Neuronal stem cell (in vitro differentiated cells): Measurements from ENCODE around the gene CD84.

Experiments
- DNase-seq: peaks from one replicate; pipeline ENCODE4 v3.0.0-alpha.2; 2013; ENCODE audit warnings: low spot score
- H2AFZ ChIP-seq: one replicate; pipeline ENCODE4 v1.6.1; 2013; ENCODE audit warnings: mild to moderate bottlenecking, low read length, inconsistent platforms
- H2AK5ac ChIP-seq: 2 replicates; pipeline ENCODE4 v1.6.1; 2013; ENCODE audit warnings: low read depth, mild to moderate bottlenecking, inconsistent platforms, low read length, moderate library complexity, mixed read lengths
- H2BK120ac ChIP-seq: 2 replicates; pipeline ENCODE4 v1.6.1; 2013; ENCODE audit warnings: low read depth, mild to moderate bottlenecking, inconsistent platforms, low read length, moderate library complexity, mixed read lengths
- H2BK12ac ChIP-seq: one replicate; pipeline ENCODE4 v1.6.1; 2013; ENCODE audit warnings: low read length, inconsistent platforms
- H2BK15ac ChIP-seq: 2 replicates; pipeline ENCODE4 v1.6.1; 2013; ENCODE audit warnings: mild to moderate bottlenecking, low read length, inconsistent platforms, mixed read lengths
- H2BK5ac ChIP-seq: one replicate; pipeline ENCODE4 v1.6.1; 2013; ENCODE audit warnings: inconsistent platforms, mild to moderate bottlenecking, low read length, moderate library complexity
- H3K14ac ChIP-seq: one replicate; pipeline ENCODE4 v1.6.1; 2013; ENCODE audit warnings: low read length, inconsistent platforms
- H3K18ac ChIP-seq: 2 replicates; pipeline ENCODE4 v1.6.1; 2013; ENCODE audit warnings: low read length, inconsistent platforms
- H3K23ac ChIP-seq: 2 replicates; pipeline ENCODE4 v1.6.1; 2013; ENCODE audit warnings: low read depth, mild to moderate bottlenecking, mixed read lengths, low read length, inconsistent platforms; ENCODE audit not compliant: poor library complexity
- H3K27ac ChIP-seq: replicated peaks from 3 replicates; pipeline ENCODE4 v1.5.1; 2013; ENCODE audit warnings: low read length, inconsistent platforms
- H3K27me3 ChIP-seq, 3 experiments: 2 replicates each; pipeline ENCODE4 v1.6.1; 2013; ENCODE audit warnings: low read length in 3 of 3, mild to moderate bottlenecking in 2 of 3, inconsistent platforms in 1 of 3, low read depth in 1 of 3, mixed read lengths in 1 of 3, moderate library complexity in 1 of 3; ENCODE audit not compliant: control insufficient read depth in 3 of 3, insufficient read depth in 3 of 3
- H3K36me3 ChIP-seq, 2 donors: replicated peaks in 1 of 2; 2 replicates each; pipeline ENCODE4 v1.6.1; 2013; ENCODE audit warnings: low read length in 2 of 2; ENCODE audit not compliant: control insufficient read depth in 2 of 2, insufficient read depth in 2 of 2
- H3K4ac ChIP-seq: 2 replicates; pipeline ENCODE4 v1.6.1; 2013; ENCODE audit warnings: inconsistent platforms, mild to moderate bottlenecking, low read length, moderate library complexity
- H3K4me1 ChIP-seq, 2 donors: 1 replicate in 1 of 2; 2 replicates in 1 of 2; pipeline ENCODE4 v1.6.1; 2013; ENCODE audit warnings: low read length in 2 of 2, low read depth in 1 of 2; ENCODE audit not compliant: control insufficient read depth in 2 of 2, insufficient read depth in 1 of 2
- H3K4me2 ChIP-seq: one replicate; pipeline ENCODE4 v1.6.1; 2013; ENCODE audit warnings: mild to moderate bottlenecking, low read length, inconsistent platforms; ENCODE audit not compliant: insufficient read depth, poor library complexity, severe bottlenecking
- H3K4me3 ChIP-seq, 2 donors: 2 replicates each; pipeline ENCODE4 v1.5.1; 2013; ENCODE audit warnings: low read length in 2 of 2, mild to moderate bottlenecking in 2 of 2, inconsistent platforms in 1 of 2, moderate library complexity in 1 of 2
- H3K79me1 ChIP-seq: one replicate; pipeline ENCODE4 v1.6.1; 2013; ENCODE audit warnings: low read depth, mild to moderate bottlenecking, inconsistent platforms, low read length, moderate library complexity
- H3K9ac ChIP-seq: one replicate; pipeline ENCODE4 v1.6.1; 2013; ENCODE audit warnings: mild to moderate bottlenecking, low read depth, low read length, inconsistent platforms; ENCODE audit not compliant: poor library complexity
- H3K9me3 ChIP-seq, 2 donors: replicated peaks in 1 of 2; 2 replicates each; pipeline versions ENCODE3 to v1.6.1; 2013; ENCODE audit warnings: low read length in 2 of 2, mild to moderate bottlenecking in 2 of 2, inconsistent platforms in 1 of 2, low read depth in 1 of 2, mixed read lengths in 1 of 2, moderate library complexity in 1 of 2; ENCODE audit not compliant: control insufficient read depth in 2 of 2, insufficient read depth in 1 of 2
- H4K8ac ChIP-seq: one replicate; pipeline ENCODE4 v1.6.1; 2013; ENCODE audit warnings: low read depth, mild to moderate bottlenecking, inconsistent platforms, low read length, moderate library complexity
- H4K91ac ChIP-seq: one replicate; pipeline ENCODE4 v1.6.1; 2013; ENCODE audit warnings: low read length, low read depth, mild to moderate bottlenecking, inconsistent platforms; ENCODE audit not compliant: poor library complexity
- WGBS, 2 donors: extraction: QIAGEN DNeasy Blood & Tissue Kit; methylation state at CpG; one replicate each; pipeline ENCODE4 v1.1.7; 2013; ENCODE audit warnings: missing lambda C conversion rate in 2 of 2, mixed read lengths in 1 of 2; ENCODE audit not compliant: insufficient read length in 2 of 2, insufficient replicate concordance in 1 of 2; ENCODE audit errors: extremely low coverage in 2 of 2; 5-methylcytosine and 5-hydroxymethylcytosine counted together

The CD84 gene

DNA sequence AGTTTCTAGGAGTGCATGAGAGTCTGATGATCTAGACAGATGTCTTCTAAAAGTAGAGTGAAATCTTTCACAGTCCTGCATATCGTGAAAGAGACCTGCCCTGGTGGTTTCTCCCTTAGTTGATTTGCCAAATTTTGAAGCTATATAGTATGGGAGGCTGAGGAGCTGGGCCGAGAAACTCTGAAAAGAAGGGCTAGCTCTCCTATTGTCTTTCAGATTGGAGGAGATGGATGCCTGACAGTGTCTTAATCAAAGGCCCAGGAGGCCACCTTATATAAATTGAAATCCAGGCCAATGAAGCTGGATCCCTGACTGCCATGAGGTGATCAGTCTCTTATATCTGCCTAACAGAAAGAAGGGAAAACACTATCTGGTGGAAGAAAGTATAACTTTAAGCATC lies 18.4 kb upstream of the CD84 start:
- H3K4me3 ChIP-seq = no peak overlapping the region
- H3K36me3 ChIP-seq = no peaks in the 10 kb centered on the region
- no peak overlapping the region for H4K8ac ChIP-seq
- no peak overlapping the region for H3K27ac ChIP-seq
- no peak overlapping the region for H2BK15ac ChIP-seq
- H3K4me2 ChIP-seq = no peak overlapping the region
- no peaks in the 10 kb centered on the region for H3K27me3 ChIP-seq
- H4K91ac ChIP-seq = no peak overlapping the region
- H3K9me3 ChIP-seq = no peaks in the 10 kb centered on the region
- H2BK120ac ChIP-seq = no peak overlapping the region
- H2AFZ ChIP-seq = no peak overlapping the region
- no peak overlapping the region for H3K14ac ChIP-seq
- no peaks in the 10 kb centered on the region for H3K79me1 ChIP-seq
- DNase-seq = no peak
- no peak overlapping the region for H3K18ac ChIP-seq
- H3K4me1 ChIP-seq = no peaks in the 10 kb centered on the region
- no peak overlapping the region for H3K23ac ChIP-seq
- H3K4ac ChIP-seq = no peak overlapping the region
- no peak overlapping the region for H2BK12ac ChIP-seq
- H2BK5ac ChIP-seq = no peak overlapping the region
- no CpG with 5 or more reads among the region's 2 CpGs for WGBS, 2 donors
- H3K9ac ChIP-seq = no peak overlapping the region
- no peak overlapping the region for H2AK5ac ChIP-seq

DNA sequence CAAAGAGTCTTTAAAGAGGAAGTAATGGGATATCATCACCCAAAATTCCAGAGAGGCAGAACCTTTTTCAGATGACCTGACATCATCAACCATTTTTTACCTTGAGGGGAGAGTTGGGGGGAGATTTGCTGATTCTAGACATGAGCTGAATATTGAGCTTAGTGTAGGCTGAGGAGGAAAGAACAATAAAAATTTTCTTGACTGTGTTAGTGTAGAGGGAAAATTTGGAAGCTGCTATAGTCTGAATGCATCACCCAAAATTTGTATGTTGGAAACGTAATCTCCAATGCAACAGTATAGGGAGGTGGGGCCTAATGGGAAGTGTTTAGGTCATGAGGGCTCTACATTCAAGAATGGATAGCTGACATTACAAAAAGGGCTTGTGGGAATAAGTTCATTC lies 17.8 kb upstream of the CD84 start:
- no peak overlapping the region for H3K14ac ChIP-seq
- no peak overlapping the region for H3K4me3 ChIP-seq
- H4K91ac ChIP-seq = no peak overlapping the region
- H3K18ac ChIP-seq = no peak overlapping the region
- no peak overlapping the region for H3K23ac ChIP-seq
- no CpG with 5 or more reads among the region's 1 CpG for WGBS, 2 donors
- H2BK15ac ChIP-seq = no peak overlapping the region
- H2BK5ac ChIP-seq = no peak overlapping the region
- no peak overlapping the region for H4K8ac ChIP-seq
- no peak overlapping the region for H3K4me2 ChIP-seq
- no peak overlapping the region for H2AK5ac ChIP-seq
- no peak overlapping the region for H3K27ac ChIP-seq
- no peak overlapping the region for H2BK12ac ChIP-seq
- H3K9me3 ChIP-seq = no peaks in the 10 kb centered on the region
- no peaks in the 10 kb centered on the region for H3K27me3 ChIP-seq
- no peaks in the 10 kb centered on the region for H3K79me1 ChIP-seq
- H2BK120ac ChIP-seq = no peak overlapping the region
- H3K9ac ChIP-seq = no peak overlapping the region
- H3K4me1 ChIP-seq = no peaks in the 10 kb centered on the region
- no peak overlapping the region for H2AFZ ChIP-seq
- no peak for DNase-seq
- no peak overlapping the region for H3K4ac ChIP-seq
- no peaks in the 10 kb centered on the region for H3K36me3 ChIP-seq

DNA sequence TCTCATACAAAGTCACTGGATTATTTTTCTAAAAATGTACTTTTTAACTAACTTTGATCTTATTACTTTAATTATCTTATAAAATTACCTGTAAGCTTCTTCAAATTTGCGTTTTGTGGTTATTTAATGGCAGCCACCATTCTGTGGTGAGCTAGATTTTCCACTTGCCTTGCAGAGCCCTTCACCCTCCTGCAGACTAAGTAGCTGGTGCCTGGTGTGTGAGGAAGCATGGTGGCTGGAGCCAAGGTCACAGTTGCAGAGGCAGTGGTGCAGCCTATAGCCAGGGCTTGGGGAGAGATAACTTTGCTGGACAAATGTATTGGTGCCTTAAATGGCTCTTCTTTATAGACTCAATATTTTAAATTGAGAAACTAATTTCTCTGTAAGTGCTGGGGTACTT lies 11.2 kb upstream of the CD84 start:
- no CpG with 5 or more reads among the region's 1 CpG for WGBS, 2 donors
- Histone ChIP-seq H3K18ac (no peak overlapping the region), H3K79me1 (no peaks in the 10 kb centered on the region)

DNA sequence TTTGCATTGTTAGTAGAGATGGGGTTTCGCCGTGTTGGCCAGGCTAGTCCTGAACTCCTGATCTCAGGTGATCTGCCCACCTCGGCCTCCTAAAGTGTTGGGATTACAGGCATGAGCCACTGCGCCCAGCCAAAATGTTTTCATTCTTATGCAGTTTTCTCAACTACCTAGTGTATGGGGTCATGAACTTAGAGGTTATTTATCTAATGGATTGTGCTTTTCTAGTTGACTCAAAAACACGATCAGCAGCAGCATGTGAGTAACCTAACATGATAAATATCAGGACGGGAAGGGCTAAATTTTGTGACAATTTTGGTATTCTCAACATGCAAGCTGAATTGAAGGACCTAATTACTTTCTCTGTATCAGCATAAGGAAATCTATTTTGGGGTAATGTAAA lies 9.2 kb upstream of the CD84 start:
- Histone ChIP-seq H2BK12ac (no peak overlapping the region), H2BK120ac (no peak overlapping the region), H2BK15ac (no peak overlapping the region), H3K23ac (no peak overlapping the region), H4K8ac (no peak overlapping the region), H3K27ac (no peak overlapping the region), H4K91ac (no peak overlapping the region), H3K27me3 (no peaks in the 10 kb centered on the region), H3K4me2 (no peak overlapping the region), H2AFZ (no peak overlapping the region), H3K4ac (no peak overlapping the region), H3K4me3 (no peak overlapping the region), H3K4me1 (no peaks in the 10 kb centered on the region), H3K9ac (no peak overlapping the region), H2AK5ac (no peak overlapping the region), H3K14ac (no peak overlapping the region), H3K36me3 (no peaks in the 10 kb centered on the region), H3K79me1 (no peaks in the 10 kb centered on the region), H2BK5ac (no peak overlapping the region), H3K18ac (no peak overlapping the region), H3K9me3 (no peaks in the 10 kb centered on the region)
- no peak for DNase-seq
- WGBS, 2 donors = no CpG with 5 or more reads among the region's 6 CpGs

More for the DNA sequence above, 11.2 kb upstream of the CD84 start:
- Histone ChIP-seq H2BK5ac (no peak overlapping the region), H2AFZ (no peak overlapping the region), H3K4me1 (no peaks in the 10 kb centered on the region), H4K8ac (no peak overlapping the region), H3K27me3 (no peaks in the 10 kb centered on the region), H2AK5ac (no peak overlapping the region), H3K36me3 (no peaks in the 10 kb centered on the region), H3K4ac (no peak overlapping the region), H4K91ac (no peak overlapping the region), H3K27ac (no peak overlapping the region), H3K4me3 (no peak overlapping the region), H3K9me3 (no peaks in the 10 kb centered on the region), H3K14ac (no peak overlapping the region), H2BK15ac (no peak overlapping the region), H3K23ac (no peak overlapping the region), H2BK120ac (no peak overlapping the region), H2BK12ac (no peak overlapping the region), H3K9ac (no peak overlapping the region), H3K4me2 (no peak overlapping the region)
- DNase-seq = no peak
